ENCODE data around the gene ACSS3.

Gene ACSS3

GRCh38 chr12:81083018-81083417, 5.1 kb downstream of the ACSS3 start:
- no peak for TF ChIP-seq CTCF (conservative IDR thresholded peaks at IDR 0.05; ENCODE audit: control insufficient read depth, insufficient read depth, low read depth, low read length)
- no peak for DNase-seq (ENCODE audit: low read depth)
- no peak overlapping the region for H3K4me3 ChIP-seq (ENCODE audit: control insufficient read depth, low read depth, low read length)

DNA sequence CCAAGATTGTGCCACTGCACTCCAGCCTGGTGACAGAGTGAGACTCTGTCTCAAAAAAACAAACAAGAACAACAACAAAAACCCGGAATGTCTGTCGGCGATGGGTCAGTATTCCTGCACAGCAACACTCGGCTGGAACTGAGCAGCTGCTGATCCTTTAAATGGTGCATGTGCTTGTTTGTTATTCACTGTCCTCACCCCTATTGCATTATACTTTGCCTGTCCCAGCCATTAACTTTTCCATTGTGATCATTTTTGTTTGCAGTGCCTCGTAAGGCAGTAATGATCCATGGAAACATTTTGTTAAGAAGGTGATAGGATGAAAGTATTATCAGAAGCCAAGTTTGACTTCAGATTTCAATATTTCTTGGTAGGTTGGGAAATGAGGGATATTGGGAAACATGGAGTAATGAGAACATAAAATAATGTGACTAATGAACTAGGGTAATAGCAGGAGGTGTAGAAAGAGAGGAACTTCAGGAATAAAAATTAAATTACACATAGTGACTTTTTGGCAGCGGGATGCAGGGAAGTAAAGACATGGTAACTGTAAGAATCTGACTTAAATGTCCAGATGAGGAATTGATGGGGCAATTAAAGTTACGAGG, 6.1 kb downstream of the ACSS3 start:
- no peak overlapping the region for H3K4me3 ChIP-seq (ENCODE audit: control insufficient read depth, low read depth, low read length)
- no peak for TF ChIP-seq CTCF (conservative IDR thresholded peaks at IDR 0.05; ENCODE audit: control insufficient read depth, insufficient read depth, low read depth, low read length)
- peak; percentile 13 for DNase-seq (ENCODE audit: low read depth)

DNA sequence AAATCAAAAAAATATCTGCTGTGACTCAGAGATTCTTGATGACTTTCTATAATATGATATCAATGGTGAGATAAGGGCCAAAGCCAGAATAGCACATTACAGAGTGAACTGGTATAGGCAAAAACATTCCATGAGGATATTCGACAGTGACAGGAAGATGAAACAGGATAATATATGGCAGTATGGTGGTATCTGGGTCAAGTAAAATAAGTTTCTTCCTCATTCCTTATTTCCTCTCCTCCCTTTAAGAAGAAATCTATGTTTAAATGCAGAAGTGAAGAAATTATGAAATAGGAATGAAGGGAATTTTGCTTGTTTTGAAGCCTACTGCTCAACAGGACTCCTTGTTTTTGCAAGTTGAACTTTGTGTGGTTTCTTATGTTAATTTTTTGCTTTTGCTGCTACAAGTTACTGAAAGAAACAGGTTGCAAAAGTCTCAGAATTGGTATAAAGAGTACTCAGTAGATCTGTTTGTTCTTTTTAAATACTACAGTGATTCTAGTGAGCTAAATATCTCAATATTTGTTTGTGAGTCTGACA, 7.0 kb downstream of the ACSS3 start:
- no peak overlapping the region for H3K4me3 ChIP-seq (ENCODE audit: control insufficient read depth, low read depth, low read length)
- no peak for DNase-seq (ENCODE audit: low read depth)
- TF ChIP-seq CTCF (conservative IDR thresholded peaks at IDR 0.05; ENCODE audit: control insufficient read depth, insufficient read depth, low read depth, low read length) = no peak

DNA sequence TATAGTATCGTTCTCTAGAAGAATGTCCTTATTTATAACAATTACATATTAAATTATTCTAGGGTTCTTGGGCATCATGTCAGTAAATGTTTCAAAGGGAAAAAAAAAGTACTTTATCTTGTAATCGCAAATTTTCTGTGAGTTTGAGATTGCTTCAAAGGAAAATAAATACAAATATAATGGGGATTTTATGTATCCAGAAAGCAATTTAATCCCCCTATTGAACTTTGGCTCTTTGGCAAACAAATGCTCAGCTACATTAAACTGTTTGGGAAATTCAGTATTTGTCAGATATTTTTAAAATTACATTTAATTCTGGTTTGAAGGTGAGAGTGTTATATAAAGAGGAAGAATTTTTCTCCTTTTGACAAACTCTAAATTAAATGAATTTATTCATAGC, 8.0 kb downstream of the ACSS3 start:
- TF ChIP-seq CTCF (conservative IDR thresholded peaks at IDR 0.05; ENCODE audit: control insufficient read depth, insufficient read depth, low read depth, low read length) = no peak
- DNase-seq (ENCODE audit: low read depth) = no peak

DNA sequence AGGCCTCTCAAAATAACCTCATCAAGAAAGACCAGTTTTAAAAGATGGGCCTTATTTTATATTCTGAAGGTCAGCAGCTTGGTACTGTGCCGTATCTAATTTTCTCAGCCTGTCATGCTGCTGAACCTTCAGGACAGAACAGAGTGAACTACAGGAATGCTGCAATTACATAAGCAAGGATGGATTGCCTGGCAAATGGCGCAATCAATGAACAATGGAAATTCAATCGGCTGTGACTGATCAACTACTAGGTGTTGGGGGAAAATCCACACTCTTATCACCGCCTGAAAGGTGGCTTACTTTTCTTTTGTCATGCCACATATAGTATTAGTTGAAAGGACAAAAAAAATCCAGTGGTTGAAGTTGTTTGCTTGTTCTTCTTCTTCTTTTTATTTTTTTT, 8.5 kb downstream of the ACSS3 start:
- no peak overlapping the region for H3K4me3 ChIP-seq (ENCODE audit: control insufficient read depth, low read depth, low read length)
- no peak for TF ChIP-seq CTCF (conservative IDR thresholded peaks at IDR 0.05; ENCODE audit: control insufficient read depth, insufficient read depth, low read depth, low read length)
- no peak for DNase-seq (ENCODE audit: low read depth)

More for the DNA sequence above, 8.0 kb downstream of the ACSS3 start:
- H3K4me3 ChIP-seq (ENCODE audit: control insufficient read depth, low read depth, low read length) = no peak overlapping the region

DNA sequence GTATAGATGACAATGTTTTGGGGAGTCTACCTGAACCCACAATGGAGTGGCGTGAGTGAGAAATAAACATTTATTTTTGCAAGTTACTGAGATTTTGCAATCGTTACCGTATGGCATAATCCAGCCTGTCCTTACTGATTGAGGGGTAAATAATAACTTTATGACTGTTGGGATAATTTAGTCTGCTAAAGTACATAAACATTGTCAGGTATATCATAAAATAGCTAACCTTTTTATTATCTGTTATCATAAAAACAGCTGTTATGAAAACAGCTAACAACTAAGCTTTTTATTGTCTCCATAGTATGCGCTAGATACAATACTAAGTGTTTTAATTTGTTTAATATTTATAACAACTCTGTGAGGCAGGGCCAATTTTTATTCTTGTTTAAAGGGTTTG, 10.3 kb downstream of the ACSS3 start:
- DNase-seq (ENCODE audit: low read depth) = no peak
- H3K4me3 ChIP-seq (ENCODE audit: control insufficient read depth, low read depth, low read length) = no peak overlapping the region
- TF ChIP-seq CTCF (conservative IDR thresholded peaks at IDR 0.05; ENCODE audit: control insufficient read depth, insufficient read depth, low read depth, low read length) = no peak

All from fibroblast of mammary gland (primary cell).